ENCODE data around the gene LYPD4. TPM values are rescaled to one million over a fixed set of nuclear protein-coding genes. Genes with fewer than 3 reads are reported as not detected.

The LYPD4 gene, protein sequence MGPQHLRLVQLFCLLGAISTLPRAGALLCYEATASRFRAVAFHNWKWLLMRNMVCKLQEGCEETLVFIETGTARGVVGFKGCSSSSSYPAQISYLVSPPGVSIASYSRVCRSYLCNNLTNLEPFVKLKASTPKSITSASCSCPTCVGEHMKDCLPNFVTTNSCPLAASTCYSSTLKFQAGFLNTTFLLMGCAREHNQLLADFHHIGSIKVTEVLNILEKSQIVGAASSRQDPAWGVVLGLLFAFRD
- not detected in 5 replicates for total RNA-seq (2022; extraction: Qiagen RNA extraction)

DNA sequence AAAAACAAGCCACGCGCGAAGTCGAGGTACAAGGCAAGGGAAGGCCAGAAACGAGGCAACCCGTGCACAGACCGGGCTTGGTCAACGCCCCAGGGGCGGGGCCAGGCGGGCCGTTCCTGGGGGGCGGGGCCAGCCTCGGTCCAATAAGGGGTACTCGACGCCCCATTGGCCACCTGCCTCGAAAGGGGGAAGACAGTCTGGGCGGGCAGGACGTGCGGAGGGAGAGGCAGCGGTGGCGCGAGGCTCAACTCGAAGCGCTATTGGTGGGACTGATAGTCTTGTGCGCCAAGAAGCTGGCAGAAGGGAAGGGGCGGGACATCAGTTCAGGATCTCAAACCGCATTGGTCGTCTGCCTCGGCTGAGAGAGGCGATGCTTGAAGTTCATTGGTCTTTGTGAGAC lies at the start of gene LYPD4:
LYPD4 (minus strand) TSS at position 83 of the 400 bp plus-strand sequence. CDS start 5,398 bp downstream, outside the sequence.

DNA sequence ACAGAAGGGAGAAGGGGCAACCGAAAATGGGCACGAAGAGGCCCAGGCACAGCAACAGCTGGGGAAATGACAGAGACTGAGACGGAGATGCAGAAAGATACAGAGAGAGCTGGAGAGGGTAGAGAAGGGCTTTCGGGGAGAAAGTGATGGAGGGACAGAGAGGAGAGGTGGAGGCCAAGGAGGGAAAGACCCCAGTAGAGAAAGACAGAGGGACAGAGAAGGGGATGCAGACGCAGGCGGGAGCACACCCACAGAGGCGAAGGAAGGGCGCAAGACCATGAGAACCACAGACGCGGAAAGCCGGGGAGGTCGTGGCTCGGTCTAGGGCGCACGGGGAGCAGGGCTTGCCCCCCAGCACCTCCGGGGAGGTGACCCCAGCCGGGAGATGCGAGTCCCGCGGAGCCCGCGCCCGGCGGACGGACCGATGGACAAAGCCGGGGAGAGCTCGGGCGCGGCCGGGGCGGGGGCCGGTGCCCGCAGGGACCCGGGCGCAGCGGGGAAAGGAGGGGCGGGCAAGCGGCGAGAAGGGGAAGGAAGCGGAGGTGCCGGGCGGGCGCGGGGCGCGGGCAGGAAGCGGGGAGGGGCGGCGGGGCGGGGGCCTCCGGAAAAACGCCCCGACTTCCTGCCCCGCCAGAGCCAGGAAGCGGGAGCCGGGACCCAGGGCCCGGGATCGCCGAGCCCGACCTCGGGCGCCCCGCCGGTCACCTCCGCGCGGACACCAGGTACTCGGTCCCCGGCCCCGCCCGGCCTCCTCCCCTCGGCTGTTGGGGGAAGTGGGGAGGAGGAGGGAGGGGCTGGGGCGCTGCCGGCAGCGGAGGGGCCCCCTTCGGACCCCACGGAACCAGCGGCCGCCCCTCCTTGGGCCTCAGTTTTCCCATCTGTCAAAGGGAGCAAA lies 38.3 kb upstream of the LYPD4 start, which contains the start of gene ARHGEF1:
ARHGEF1 (plus strand) TSS at position 617 of the 895 bp plus-strand sequence. CDS start 4,899 bp downstream, outside the sequence.

DNA sequence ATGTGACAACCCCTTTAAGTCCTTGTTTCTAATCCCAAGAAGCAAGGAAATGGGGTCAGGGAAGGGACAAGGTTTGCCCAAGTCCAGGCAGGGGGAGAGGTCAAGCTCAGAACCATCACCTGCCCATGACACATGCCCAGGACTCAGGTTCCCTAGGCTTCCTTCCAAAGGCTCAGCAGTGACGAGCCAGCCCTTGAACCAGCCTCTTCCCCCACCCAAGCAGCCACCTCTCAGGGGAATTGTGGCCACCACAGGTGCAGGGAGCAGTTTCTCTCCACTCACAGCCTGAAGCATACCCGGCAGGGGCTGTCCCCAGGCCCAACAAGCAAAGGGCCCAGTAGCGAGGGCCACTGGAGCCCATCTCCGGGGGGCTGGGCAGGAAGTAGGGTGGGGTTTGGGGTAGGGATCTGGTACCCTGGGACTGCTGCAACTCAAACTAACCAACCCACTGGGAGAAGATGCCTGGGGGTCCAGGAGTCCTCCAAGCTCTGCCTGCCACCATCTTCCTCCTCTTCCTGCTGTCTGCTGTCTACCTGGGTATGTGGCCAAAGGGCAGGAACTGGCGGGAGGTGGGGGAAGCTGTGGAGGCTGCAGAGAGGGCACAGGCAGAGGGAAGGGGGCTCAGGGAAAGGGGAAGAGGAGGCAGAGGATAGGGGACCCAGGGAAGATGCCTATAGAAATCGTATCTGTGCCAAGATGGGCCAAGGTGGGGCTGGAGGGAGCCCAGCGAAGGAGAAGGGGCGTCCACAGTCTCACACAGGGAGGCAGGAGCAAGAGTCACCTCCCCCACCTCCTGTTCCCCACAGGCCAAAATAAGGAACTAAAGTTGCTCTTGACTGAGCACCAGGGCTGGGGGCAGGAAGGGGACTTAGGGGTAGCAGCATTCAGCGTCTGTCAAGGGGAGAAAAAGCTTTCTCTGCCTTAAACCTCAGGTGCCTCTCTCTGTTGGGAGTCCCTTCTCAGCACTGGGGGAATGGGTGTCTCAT lies 32.7 kb upstream of the LYPD4 start, which contains the start of gene CD79A:
CD79A (plus strand) TSS at position 433 of the 986 bp plus-strand sequence; CDS start at position 459, 26 bp downstream.

DNA sequence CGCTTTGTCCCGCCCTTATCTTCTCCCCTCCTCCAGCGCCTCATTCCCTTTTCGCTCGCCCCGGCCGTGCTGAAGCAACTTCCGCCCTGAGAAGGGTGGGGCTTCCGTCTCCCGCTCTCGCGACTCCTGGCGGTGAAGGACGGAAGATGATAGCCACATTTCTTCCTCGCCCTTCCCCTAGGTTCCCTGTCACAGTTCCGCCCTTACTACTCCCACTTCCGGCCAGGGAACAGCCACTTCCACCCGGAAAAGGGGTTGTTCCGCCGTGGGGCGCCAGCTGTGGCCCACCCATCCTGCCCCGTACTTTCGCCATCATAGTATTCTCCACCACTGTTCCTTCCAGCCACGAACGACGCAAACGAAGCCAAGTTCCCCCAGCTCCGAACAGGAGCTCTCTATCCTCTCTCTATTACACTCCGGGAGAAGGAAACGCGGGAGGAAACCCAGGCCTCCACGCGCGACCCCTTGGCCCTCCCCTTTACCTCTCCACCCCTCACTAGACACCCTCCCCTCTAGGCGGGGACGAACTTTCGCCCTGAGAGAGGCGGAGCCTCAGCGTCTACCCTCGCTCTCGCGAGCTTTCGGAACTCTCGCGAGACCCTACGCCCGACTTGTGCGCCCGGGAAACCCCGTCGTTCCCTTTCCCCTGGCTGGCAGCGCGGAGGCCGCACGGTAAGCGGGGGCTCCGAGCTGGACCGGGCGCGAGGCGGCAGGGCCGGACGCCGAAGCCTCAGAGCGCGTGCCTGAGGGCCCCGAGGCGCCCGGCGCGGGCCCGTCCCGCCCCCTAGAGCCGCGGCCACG lies 15.3 kb upstream of the LYPD4 start, which contains the start of gene RPS19:
RPS19 (plus strand) TSS at position 638 of the 801 bp plus-strand sequence. CDS start 520 bp downstream, outside the sequence.

DNA sequence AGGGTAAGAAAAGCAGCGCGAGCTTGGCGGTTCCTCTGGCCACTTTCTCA lies 343 bp upstream of the LYPD4 start, which contains the start of gene DMRTC2:
DMRTC2 (plus strand) TSS at position 42 of the 50 bp plus-strand sequence. CDS start 2,387 bp downstream, outside the sequence.

DNA sequence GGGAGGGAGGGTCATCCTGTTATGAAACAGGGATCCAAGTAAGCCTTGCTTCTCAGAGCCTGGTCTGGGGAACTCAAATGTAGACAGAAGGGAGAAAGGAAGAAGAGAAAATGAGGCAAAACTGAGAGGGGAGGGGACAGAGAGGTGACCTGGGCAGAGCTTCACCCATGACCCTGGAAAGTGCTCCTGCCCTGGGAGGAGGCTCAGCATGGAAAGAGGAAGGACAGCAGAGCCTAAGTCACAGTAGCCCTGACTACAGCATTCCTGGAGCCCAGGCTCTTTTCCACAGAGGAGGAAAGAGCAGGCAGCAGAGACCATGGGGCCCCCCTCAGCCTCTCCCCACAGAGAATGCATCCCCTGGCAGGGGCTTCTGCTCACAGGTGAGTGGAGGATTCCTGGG lies 48.1 kb downstream of the LYPD4 start, which contains the start of gene CEACAM3:
CEACAM3 (plus strand) TSS at position 226 of the 400 bp plus-strand sequence; CDS start at position 317, 91 bp downstream.

Other genes starting within 250 kb of the LYPD4 start
- gene CEACAM4, start 217.6 kb downstream of the LYPD4 start, total RNA-seq (2022; extraction: Qiagen RNA extraction), result not detected in 5 replicates
- 0.03 to 0.18 TPM (median 0.10 TPM) in 3 of 5 replicates, not detected in the others for gene CEACAM7, start 156.4 kb downstream of the LYPD4 start, total RNA-seq (2022; extraction: Qiagen RNA extraction)
- gene CEACAM5, start 136.1 kb downstream of the LYPD4 start, total RNA-seq (2022; extraction: Qiagen RNA extraction), result 1.4 to 2.1 TPM (median 1.6 TPM) in 5 replicates
- 14.7 to 22.7 TPM (median 18.6 TPM) in 5 replicates for gene CEACAM6, start 89.2 kb downstream of the LYPD4 start, total RNA-seq (2022; extraction: Qiagen RNA extraction)
- not detected in 5 replicates for gene CEACAM3, start 48.1 kb downstream of the LYPD4 start, total RNA-seq (2022; extraction: Qiagen RNA extraction)
- not detected in 5 replicates for gene DMRTC2, start 359 bp upstream of the LYPD4 start, total RNA-seq (2022; extraction: Qiagen RNA extraction)
- gene RPS19, start 15.6 kb upstream of the LYPD4 start, total RNA-seq (2022; extraction: Qiagen RNA extraction), result 7,675 to 10,466 TPM (median 9,473 TPM) in 5 replicates
- 0.70 to 1.2 TPM (median 0.95 TPM) in 5 replicates for gene CD79A, start 32.6 kb upstream of the LYPD4 start, total RNA-seq (2022; extraction: Qiagen RNA extraction)
- 84.5 to 116 TPM (median 100 TPM) in 5 replicates for gene ARHGEF1, start 38.5 kb upstream of the LYPD4 start, total RNA-seq (2022; extraction: Qiagen RNA extraction)
- 0.20 to 0.39 TPM (median 0.30 TPM) in 5 replicates for gene ERFL, start 83.8 kb upstream of the LYPD4 start, total RNA-seq (2022; extraction: Qiagen RNA extraction)
- gene RABAC1, start 114.6 kb upstream of the LYPD4 start, total RNA-seq (2022; extraction: Qiagen RNA extraction), result 192 to 280 TPM (median 239 TPM) in 5 replicates
- 4.0 to 4.6 TPM (median 4.2 TPM) in 5 replicates for gene ATP1A3, start 149.5 kb upstream of the LYPD4 start, total RNA-seq (2022; extraction: Qiagen RNA extraction)
- 0.38 to 0.52 TPM (median 0.48 TPM) in 5 replicates for gene GRIK5, start 225.5 kb upstream of the LYPD4 start, total RNA-seq (2022; extraction: Qiagen RNA extraction)
- gene ZNF574, start 231.5 kb upstream of the LYPD4 start, total RNA-seq (2022; extraction: Qiagen RNA extraction), result 32.0 to 38.0 TPM (median 35.5 TPM) in 5 replicates

All from A549 treated with Hydrocortisone at 1 μM for 4 hours (cell line).